ENCODE results near the gene WDR46. TPM values are rescaled to one million over a fixed set of nuclear protein-coding genes. Genes with fewer than 3 reads are reported as not detected.

The WDR46 gene
- total RNA-seq, 1 experiment from 2014 or later = 96.6 TPM

DNA sequence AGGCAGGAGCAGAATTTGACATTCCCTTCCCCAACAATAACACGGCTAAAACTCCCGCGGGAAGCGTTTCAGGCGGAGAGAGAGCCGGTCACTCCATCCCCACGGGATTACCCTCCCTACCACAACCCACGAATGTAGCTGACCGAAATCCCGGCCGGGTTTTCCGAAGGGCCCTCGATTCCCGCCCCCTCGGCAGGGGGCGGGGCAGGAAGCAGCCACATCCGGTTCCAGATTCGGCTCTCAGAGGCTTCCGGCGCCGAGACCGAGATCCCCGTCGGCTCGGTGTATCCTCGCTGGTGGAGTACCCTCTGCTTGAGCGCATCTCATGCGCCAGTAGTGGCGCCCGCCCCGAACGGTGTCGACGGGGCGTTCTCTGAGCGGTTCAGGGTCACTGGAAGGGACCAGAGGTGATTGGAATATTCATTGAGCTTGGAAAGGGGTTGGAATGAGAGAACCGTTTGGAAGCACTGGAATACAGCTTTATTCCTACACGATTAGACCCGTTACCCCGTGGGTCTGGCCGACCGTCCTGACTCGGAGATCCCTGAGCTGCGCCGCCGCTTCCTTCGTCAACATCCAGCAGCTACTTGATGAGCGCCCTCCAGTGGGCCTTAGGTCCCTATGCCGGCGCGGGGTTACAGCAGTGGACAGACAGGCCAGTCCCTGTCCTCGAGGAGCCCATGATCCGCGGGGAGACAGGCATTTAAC is 10.4 kb upstream of the WDR46 start:
- no peaks in the 10 kb centered on the region for H3K27me3 ChIP-seq (ENCODE audit: control insufficient read depth, insufficient read depth, low read length)
- H3K4me3 ChIP-seq (ENCODE audit: insufficient read depth, low read depth, low read length) = peak overlapping the region; percentile 88
- DNase-seq = peak; percentile 94
- peaks cover 7% of the 10 kb centered on the region for H3K36me3 ChIP-seq (replicated peaks; ENCODE audit: control insufficient read depth, insufficient read depth, low read length)

DNA sequence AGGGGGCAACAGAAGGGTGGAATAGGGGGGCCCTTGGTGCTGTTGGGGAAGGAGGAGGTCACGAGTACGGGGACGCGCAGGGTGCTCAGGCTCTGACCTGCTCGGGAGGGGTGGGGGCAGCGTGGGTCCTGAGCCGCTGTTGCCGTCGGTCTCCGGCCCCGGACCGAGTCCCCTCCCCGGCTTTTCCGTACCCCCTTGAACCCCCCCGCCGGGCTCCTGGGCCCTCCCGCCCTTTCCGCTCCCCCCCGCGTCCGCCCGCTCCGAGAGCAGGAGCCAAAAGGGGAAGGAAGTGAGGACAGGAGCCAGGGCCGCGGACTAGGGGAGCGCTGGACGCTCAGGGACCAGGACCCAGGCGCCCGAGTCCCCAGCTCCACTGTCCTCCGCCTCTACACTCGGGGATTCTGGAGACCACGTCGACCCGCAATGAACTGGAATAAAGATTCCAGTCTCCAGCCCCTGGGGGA is 9.8 kb upstream of the WDR46 start, which contains the start of gene RGL2:
TSS of gene RGL2 (minus strand) at position 170 of the 464 bp plus-strand sequence. CDS start 332 bp downstream, outside the sequence.
- DNase-seq = peak; percentile 86
- H3K4me3 ChIP-seq (ENCODE audit: insufficient read depth, low read depth, low read length) = peak within 1 kb of the TSS; percentile 88
- H3K27me3 ChIP-seq (ENCODE audit: control insufficient read depth, insufficient read depth, low read length) = no peaks in the 10 kb centered on the region
- peaks cover 5% of the 10 kb centered on the region for H3K36me3 ChIP-seq (replicated peaks; ENCODE audit: control insufficient read depth, insufficient read depth, low read length)

DNA sequence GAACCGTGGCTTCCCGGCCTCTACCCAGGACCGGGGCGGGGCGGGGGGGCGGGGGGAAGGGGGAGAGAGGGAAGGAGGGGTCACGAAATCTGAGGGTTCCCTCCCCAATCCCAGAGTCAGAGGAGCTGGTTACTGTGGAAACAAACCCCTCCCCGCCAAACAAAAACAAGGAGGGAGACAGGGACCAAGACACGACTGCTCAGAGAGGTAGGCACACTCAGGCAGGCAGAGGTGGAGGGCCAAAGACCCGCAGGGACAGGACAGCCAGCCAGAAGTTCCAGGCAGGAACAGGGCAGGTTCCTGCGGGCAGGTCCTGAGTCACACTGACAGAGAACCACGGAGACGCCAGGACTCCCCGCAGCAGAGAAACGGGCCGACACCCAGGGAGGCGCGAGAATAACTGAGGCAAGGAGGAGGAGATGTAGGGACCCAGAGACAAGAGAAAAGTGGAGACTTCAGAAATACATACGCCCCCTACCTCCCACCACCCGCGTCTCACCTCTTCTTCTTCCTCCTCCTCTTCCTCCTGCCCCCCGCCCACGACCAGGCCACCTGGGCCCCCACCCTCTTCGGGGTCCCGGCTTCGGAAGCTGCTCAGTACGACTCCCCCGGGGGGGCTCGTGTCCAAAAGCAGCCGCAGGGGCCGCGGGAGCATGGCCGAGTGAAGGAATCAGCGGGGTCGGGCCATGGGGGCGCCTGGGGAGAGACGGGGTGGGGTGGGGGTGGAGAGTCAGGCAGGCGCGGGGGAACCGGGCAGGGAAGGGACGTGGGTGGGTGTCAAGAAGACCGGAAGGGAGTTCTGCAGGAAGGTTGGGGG is 9.1 kb upstream of the WDR46 start:
- no peaks in the 10 kb centered on the region for H3K27me3 ChIP-seq (ENCODE audit: control insufficient read depth, insufficient read depth, low read length)
- peak; percentile 95 for DNase-seq
- H3K4me3 ChIP-seq (ENCODE audit: insufficient read depth, low read depth, low read length) = peak overlapping the region; percentile 88
- peaks cover 8% of the 10 kb centered on the region for H3K36me3 ChIP-seq (replicated peaks; ENCODE audit: control insufficient read depth, insufficient read depth, low read length)

DNA sequence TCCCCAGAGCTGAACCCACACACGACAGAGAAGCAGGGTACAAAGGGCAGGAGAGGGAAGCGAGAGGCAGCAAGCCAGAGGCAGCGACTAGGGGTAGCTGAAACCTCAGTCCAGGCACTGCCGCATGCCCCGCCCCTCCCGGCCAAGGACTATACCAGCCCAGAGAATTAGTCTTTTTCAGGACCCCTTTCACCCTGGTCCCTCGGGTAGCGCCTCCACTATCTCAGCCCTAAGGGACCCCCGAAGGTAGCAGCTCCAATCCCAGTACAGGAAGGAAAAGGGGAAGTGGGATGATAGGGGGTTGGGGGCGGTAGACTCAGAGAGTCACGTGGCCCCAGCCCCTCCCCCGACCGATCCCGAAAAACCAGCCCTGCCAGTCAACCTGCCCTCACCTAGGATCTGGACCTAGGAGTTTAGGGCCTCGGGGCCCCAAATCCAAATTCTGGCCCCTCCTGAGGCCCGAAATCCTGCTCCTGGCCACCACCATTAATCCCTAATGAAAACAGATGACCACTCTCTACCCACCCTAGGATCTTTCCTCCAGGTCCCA is 8.4 kb upstream of the WDR46 start:
- peaks cover 10% of the 10 kb centered on the region for H3K36me3 ChIP-seq (replicated peaks; ENCODE audit: control insufficient read depth, insufficient read depth, low read length)
- H3K4me3 ChIP-seq (ENCODE audit: insufficient read depth, low read depth, low read length) = peak overlapping the region; percentile 88
- no peaks in the 10 kb centered on the region for H3K27me3 ChIP-seq (ENCODE audit: control insufficient read depth, insufficient read depth, low read length)
- DNase-seq = peak; percentile 96

DNA sequence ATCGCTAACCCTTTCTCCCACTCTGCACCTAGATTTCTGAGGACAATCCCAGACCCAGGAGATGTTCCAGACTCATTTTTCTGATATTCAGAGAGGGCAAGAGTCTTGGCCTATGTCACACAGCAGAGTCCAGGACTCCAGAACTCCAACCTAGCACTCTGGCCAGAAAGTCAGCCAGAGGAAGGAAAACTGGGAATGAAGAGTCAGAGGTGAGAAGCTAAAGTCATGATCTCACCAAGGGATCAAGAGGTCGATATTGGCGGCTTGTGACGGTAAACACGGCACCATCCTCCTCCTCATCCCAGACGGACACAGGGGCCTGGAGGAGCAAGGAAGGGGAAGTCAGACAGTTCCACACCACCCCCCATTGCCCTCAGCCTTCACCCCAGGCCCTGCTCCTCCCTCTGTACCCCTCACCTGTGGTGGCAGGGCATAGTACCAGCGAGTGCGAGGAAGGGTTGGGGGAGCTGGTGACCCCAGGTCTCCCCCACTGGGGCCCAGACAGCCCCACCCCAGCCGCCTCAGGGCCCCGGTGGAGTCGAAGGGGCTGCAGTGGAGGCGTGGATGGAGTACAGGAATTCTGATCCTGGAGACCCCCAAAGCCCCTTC is 7.9 kb upstream of the WDR46 start:
- H3K4me3 ChIP-seq (ENCODE audit: insufficient read depth, low read depth, low read length) = peak overlapping the region; percentile 88
- no peak for DNase-seq
- peaks cover 14% of the 10 kb centered on the region for H3K36me3 ChIP-seq (replicated peaks; ENCODE audit: control insufficient read depth, insufficient read depth, low read length)
- H3K27me3 ChIP-seq (ENCODE audit: control insufficient read depth, insufficient read depth, low read length) = no peaks in the 10 kb centered on the region

DNA sequence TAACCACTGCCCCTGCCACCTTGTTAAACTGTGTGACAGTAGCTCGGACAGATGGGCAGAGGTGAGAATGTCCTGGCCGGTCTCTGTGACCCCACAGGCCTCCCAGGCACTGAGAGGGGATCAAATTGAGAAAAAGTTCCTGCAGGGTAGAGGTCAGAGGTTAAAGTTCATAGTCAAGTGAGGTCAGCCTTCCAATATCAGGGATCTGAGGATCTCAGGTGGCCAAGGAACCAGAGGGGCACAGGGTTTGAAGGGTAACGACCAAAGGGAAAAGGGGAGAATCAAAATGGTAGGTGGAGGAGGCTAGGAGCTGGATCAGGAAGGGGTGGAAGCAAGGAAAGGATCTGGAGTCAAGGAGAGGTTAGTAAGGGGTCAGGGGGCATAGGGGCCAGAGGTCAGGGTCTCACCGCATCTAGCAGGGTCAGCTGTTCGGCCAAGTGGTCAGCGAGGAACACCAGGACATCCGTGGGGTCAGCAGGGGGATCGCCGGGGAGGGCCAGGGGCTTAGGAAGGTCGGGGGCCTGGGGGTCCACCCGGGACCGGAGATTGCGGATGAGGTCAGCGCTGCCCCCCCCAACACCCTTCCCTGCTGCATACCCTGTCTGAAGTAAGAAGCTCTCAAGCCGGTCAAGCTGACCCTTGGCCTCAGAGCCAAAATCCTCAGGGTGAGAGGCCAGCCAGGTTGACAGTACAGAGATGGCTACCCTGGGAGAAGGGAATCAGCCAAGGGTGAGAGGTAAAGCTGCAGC is 6.8 kb upstream of the WDR46 start:
- DNase-seq = no peak
- Histone ChIP-seq H3K27me3 (ENCODE audit: control insufficient read depth, insufficient read depth, low read length) (no peaks in the 10 kb centered on the region), H3K4me3 (ENCODE audit: insufficient read depth, low read depth, low read length) (no peak overlapping the region), H3K36me3 (replicated peaks; ENCODE audit: control insufficient read depth, insufficient read depth, low read length) (peaks cover 21% of the 10 kb centered on the region)

DNA sequence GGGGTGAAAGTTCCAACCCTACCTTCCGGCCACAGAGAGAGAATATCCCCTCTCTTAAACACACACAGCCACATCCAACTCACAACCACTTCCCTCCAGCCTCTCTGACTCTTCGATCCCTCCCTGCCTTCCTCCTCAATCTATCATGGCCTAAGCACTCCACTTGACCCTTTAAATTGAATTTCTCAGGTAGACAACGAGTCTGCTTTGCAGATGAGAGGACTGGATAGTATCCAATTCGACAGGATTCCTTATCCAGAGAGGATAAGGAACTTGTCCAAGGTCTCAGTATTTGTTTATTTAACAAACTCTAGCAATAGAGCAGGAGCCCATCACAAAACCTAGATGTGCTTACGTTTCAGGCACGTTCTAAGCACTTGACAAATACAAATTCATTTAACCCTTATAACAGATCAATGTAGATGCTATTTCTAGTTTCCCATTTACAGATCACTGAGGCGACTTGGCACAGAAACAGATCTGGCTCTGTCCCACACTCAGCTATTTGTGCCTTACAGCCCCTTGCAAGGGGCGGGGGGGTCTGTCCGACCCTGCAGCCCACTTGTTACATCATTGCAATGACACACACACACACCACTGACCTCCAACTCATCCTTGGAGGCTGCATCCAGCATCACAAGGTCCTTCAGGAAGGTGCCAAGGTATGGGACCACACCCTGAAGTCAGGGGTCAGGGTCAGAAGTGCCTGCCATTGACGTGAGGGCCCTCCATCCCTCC is 5.2 kb upstream of the WDR46 start:
- H3K36me3 ChIP-seq (replicated peaks; ENCODE audit: control insufficient read depth, insufficient read depth, low read length) = peaks cover 22% of the 10 kb centered on the region
- no peaks in the 10 kb centered on the region for H3K27me3 ChIP-seq (ENCODE audit: control insufficient read depth, insufficient read depth, low read length)
- no peak overlapping the region for H3K4me3 ChIP-seq (ENCODE audit: insufficient read depth, low read depth, low read length)
- no peak for DNase-seq

DNA sequence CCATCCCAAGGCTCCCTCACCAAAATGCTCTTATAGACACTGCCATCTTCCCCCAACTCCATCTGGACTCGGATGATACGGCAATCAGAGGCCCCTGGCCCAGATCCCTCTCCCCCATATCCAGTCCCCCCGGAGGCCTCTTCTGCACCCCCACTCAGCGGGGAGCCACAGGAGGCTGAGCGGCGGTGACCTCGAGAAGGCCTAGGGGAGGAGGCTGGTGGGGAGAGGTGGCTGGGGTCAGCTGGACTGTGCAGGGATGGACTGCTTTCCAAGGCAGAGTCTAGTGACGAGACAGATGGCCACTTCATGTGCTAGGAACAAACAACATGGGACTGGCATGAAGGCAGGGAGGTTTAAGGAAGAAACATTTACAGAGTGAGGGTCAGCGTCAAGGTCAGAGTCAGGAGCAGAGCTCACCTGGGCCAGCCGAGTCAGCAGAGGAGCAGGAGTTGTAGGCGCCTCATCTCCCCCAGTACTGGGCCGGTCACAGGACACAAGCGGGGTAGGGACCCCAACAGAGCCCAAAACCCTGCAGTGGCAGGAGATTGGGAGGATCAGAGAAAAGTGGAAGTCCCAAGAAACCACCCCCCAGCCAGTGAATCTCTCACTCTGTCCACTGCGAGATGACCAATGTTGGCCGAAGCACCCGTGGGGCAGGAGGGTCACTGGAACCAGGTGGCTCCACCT is 4.1 kb upstream of the WDR46 start:
- no peak for DNase-seq
- Histone ChIP-seq H3K4me3 (ENCODE audit: insufficient read depth, low read depth, low read length) (no peak overlapping the region), H3K27me3 (ENCODE audit: control insufficient read depth, insufficient read depth, low read length) (no peaks in the 10 kb centered on the region), H3K36me3 (replicated peaks; ENCODE audit: control insufficient read depth, insufficient read depth, low read length) (peaks cover 22% of the 10 kb centered on the region)

DNA sequence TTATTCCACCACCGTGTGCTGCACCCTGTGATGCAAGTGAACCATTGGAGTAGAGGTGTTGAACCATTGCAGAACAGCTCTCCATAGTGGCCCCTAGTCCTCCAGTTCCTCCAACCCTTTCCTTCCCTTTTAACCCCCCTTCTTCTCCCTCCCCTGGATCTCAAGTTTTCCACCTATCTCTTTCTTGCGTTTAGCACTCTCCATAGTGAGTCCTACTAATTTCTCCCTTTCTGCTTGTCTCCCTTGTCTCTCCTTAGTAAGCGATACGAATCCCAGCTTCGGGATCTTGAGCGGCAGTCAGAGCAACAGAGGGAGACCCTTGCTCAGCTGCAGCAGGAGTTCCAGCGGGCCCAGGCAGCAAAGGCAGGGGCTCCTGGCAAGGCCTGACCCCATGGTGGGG is 1.4 kb upstream of the WDR46 start:
- Histone ChIP-seq H3K36me3 (replicated peaks; ENCODE audit: control insufficient read depth, insufficient read depth, low read length) (peaks cover 34% of the 10 kb centered on the region), H3K4me3 (ENCODE audit: insufficient read depth, low read depth, low read length) (peak overlapping the region; percentile 69; the same call in 1 of the 2 replicates), H3K27me3 (ENCODE audit: control insufficient read depth, insufficient read depth, low read length) (no peaks in the 10 kb centered on the region)
- DNase-seq = peak; percentile 34

DNA sequence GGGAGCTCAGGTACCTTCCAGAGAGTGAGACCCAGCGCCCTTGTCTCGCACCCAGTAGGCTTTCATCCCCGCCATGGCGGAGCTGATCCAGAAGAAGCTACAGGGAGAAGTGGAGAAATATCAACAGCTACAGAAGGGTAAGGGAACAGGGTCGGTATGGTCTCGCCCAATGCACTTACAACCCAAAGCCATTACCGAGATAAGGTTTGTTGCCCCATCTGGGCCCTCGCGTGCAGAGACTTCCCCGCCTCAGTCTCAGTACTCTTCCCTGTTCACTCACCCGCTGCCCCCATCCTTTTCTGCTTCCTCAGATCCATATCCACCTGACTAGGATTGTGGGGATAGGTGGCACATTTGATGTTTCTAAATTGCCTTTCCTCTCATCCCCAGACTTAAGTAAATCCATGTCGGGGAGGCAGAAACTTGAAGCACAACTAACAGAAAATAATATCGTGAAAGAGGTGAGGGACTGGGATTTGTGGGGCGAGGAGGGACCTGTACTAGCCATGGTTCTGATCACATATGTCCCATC is 811 bp upstream of the WDR46 start:
- DNase-seq = no peak
- Histone ChIP-seq H3K4me3 (ENCODE audit: insufficient read depth, low read depth, low read length) (peak overlapping the region; percentile 69), H3K27me3 (ENCODE audit: control insufficient read depth, insufficient read depth, low read length) (no peaks in the 10 kb centered on the region), H3K36me3 (replicated peaks; ENCODE audit: control insufficient read depth, insufficient read depth, low read length) (peaks cover 35% of the 10 kb centered on the region)

DNA sequence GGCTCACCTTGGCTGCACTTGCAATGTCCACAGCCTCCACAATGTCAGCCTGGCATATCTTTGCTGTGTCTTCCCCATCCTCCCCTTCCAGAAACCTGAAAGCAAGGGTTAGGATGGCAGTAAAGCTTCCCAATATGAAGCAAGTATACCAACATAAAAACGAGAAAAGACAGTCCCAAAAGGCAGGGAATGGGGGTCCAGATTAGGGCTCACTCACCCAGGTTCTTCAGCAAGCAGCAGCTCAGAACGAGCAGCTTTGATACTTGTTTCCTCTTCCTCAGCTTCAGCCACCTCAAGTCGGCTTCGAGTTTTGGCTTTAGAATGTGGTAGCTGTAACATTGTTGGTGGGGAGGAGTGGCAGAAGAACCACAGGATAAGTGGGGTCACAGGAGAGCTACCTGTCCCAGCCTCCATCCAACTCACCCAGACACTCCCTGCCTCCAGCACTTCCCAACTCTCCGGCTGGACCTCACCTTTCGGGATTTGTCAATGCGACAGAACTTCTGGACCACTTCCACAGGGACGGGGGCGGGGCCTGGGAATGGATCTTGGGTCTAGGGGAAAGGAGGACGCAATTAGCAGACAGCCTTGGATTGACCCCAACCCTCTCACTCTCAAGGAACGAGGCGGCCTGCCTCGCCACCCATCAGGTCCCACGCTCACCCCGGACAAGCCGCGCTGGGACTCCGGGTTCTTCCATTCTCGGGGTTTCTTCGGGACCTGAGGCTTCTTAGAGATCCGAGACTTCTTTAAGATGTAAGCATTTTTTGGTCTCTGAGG is 708 bp downstream of the WDR46 start:
- H3K36me3 ChIP-seq (replicated peaks; ENCODE audit: control insufficient read depth, insufficient read depth, low read length) = peaks cover 33% of the 10 kb centered on the region
- peak; percentile 62 for DNase-seq
- H3K4me3 ChIP-seq (ENCODE audit: insufficient read depth, low read depth, low read length) = peak overlapping the region; percentile 69
- H3K27me3 ChIP-seq (ENCODE audit: control insufficient read depth, insufficient read depth, low read length) = no peaks in the 10 kb centered on the region
